Parathyroid adenoma (tissue), 2 donors: Measurements from ENCODE around the gene GLIPR2.
"Not testable (repeated sequence)": the region's sequence is repeated elsewhere in the genome, so short reads cannot be mapped to it uniquely, and the experiment has no call there.

Source experiments
- H2AFZ ChIP-seq: fragments of 300-600 bp; sonication (generic); one replicate; pipeline ENCODE4 v1.7.0; 2017; ENCODE audit warnings: antibody characterized with exemption, mild to moderate bottlenecking
- H3K27ac ChIP-seq: fragments of 300-600 bp; sonication (generic); one replicate; pipeline ENCODE4 v1.7.0; 2017
- H3K27me3 ChIP-seq: fragments of 300-600 bp; sonication (generic); one replicate; pipeline ENCODE4 v1.7.0; 2017; ENCODE audit warnings: low read length; ENCODE audit not compliant: control insufficient read depth, insufficient read depth
- H3K36me3 ChIP-seq: fragments of 300-600 bp; sonication (generic); one replicate; pipeline ENCODE4 v1.7.0; 2017; ENCODE audit warnings: low read length; ENCODE audit not compliant: control insufficient read depth, insufficient read depth
- H3K4me1 ChIP-seq: fragments of 300-600 bp; sonication (generic); one replicate; pipeline ENCODE4 v1.7.0; 2017; ENCODE audit warnings: control low read depth
- H3K4me2 ChIP-seq: fragments of 300-600 bp; sonication (generic); one replicate; pipeline ENCODE4 v1.7.0; 2017; ENCODE audit warnings: low read length
- H3K4me3 ChIP-seq: fragments of 300-600 bp; sonication (generic); one replicate; pipeline ENCODE4 v1.7.0; 2017; ENCODE audit warnings: low read depth, low read length
- H3K79me2 ChIP-seq: fragments of 300-600 bp; sonication (generic); one replicate; pipeline ENCODE4 v1.7.0; 2017; ENCODE audit warnings: control low read depth
- H3K9ac ChIP-seq: fragments of 300-600 bp; sonication (generic); one replicate; pipeline ENCODE4 v1.7.0; 2017; ENCODE audit warnings: mild to moderate bottlenecking
- H3K9me3 ChIP-seq: fragments of 300-600 bp; sonication (generic); one replicate; pipeline ENCODE4 v1.7.0; 2017; ENCODE audit warnings: low read length; ENCODE audit not compliant: control insufficient read depth
- TF ChIP-seq, protein P1 (sequence below): fragments of 300-600 bp; sonication (generic); IDR thresholded peaks from one replicate; pipeline ENCODE4 v1.7.0; 2017; ENCODE audit warnings: antibody characterized with exemption, mild to moderate bottlenecking
- donor health status: primary hyperparathyroidism.

Gene GLIPR2, protein sequence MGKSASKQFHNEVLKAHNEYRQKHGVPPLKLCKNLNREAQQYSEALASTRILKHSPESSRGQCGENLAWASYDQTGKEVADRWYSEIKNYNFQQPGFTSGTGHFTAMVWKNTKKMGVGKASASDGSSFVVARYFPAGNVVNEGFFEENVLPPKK

DNA sequence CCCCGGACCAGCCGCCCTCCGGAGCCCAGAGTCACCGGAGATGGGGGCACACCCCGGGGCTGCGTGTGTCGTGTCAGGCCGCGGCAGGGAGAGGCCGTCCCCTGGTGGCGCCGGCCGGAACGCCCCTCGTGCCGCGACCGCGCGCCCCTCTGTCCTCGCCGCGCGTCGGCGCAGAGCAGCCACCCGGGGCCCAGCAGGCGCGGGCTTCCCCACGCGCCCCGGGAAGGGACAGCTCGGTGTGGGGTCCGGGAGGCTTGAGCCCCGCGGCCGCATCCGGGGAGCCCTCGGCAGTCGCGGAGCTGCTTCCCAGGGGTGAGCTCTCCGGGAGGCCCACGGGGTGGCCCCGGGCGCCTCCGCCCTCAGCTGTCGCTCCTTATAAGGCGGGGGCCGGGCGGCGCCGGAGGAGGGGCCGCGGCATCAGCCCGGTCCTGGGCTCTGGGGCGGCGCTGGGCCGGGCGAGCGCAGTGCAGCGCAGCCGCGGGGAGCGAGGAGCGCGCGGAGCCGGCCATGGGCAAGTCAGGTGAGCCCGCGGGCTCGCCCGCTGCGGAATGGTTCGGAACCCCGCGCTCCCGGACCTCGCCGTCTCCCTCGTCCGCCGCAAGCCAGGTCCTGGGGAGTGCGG is at the start of gene GLIPR2:
Gene GLIPR2, plus strand, starts transcription at position 462 of the 622 bp plus-strand sequence. Its CDS starts 46 bp downstream, at position 508.
- H3K4me2 ChIP-seq, result peak within 1 kb of the TSS; percentile 93
- H3K4me1 ChIP-seq, result no peaks in the 10 kb centered on the region
- H3K9ac ChIP-seq, result no peak within 1 kb of the TSS
- H3K4me3 ChIP-seq, result peak within 1 kb of the TSS; percentile 66
- TF ChIP-seq, protein P1, sequence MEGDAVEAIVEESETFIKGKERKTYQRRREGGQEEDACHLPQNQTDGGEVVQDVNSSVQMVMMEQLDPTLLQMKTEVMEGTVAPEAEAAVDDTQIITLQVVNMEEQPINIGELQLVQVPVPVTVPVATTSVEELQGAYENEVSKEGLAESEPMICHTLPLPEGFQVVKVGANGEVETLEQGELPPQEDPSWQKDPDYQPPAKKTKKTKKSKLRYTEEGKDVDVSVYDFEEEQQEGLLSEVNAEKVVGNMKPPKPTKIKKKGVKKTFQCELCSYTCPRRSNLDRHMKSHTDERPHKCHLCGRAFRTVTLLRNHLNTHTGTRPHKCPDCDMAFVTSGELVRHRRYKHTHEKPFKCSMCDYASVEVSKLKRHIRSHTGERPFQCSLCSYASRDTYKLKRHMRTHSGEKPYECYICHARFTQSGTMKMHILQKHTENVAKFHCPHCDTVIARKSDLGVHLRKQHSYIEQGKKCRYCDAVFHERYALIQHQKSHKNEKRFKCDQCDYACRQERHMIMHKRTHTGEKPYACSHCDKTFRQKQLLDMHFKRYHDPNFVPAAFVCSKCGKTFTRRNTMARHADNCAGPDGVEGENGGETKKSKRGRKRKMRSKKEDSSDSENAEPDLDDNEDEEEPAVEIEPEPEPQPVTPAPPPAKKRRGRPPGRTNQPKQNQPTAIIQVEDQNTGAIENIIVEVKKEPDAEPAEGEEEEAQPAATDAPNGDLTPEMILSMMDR, result no peak
- no peaks in the 10 kb centered on the region for H3K27me3 ChIP-seq
- H3K9me3 ChIP-seq, result no peaks in the 10 kb centered on the region
- H2AFZ ChIP-seq, result peak within 1 kb of the TSS; percentile 79
- no peaks in the 10 kb centered on the region for H3K36me3 ChIP-seq
- no peaks in the 10 kb centered on the region for H3K79me2 ChIP-seq
- H3K27ac ChIP-seq, result no peak within 1 kb of the TSS

DNA sequence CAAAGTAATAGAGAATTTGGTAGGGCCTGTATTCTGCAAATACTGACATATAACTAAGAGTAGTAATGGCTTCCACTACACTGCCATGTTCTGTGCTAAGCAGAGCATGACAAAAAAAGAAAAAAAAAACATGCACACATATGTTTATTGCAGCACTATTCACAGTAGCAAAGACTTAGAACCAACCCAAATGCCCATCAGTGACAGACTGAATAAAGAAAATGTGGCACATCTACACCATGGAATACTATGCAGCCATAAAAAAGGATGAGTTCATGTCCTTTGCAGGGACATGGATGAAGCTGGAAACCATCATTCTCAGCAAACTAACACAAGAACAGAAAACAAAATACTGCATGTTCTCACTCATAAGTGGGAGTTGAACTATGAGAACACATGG is 49.5 kb upstream of the GLIPR2 start:
- H3K4me3 ChIP-seq, H3K9me3 ChIP-seq, H3K27ac ChIP-seq, H3K79me2 ChIP-seq, H3K36me3 ChIP-seq, H3K9ac ChIP-seq, H2AFZ ChIP-seq, H3K4me1 ChIP-seq, H3K4me2 ChIP-seq, H3K27me3 ChIP-seq: not testable (repeated sequence)

GRCh38 chr9:36088020-36088419 is 48.5 kb upstream of the GLIPR2 start:
- H3K9ac ChIP-seq, result no peak overlapping the region
- H2AFZ ChIP-seq, result no peak overlapping the region
- H3K79me2 ChIP-seq, result no peaks in the 10 kb centered on the region
- H3K4me2 ChIP-seq, result no peak overlapping the region
- H3K4me3 ChIP-seq, result no peak overlapping the region
- H3K4me1 ChIP-seq, result no peaks in the 10 kb centered on the region
- TF ChIP-seq, protein P1, result no peak
- no peaks in the 10 kb centered on the region for H3K27me3 ChIP-seq
- no peaks in the 10 kb centered on the region for H3K9me3 ChIP-seq
- H3K36me3 ChIP-seq, result no peaks in the 10 kb centered on the region
- H3K27ac ChIP-seq, result no peak overlapping the region

GRCh38 chr9:36091026-36091953 is 45.2 kb upstream of the GLIPR2 start:
- Histone ChIP-seq H3K4me3 (no peak overlapping the region), H3K9me3 (no peaks in the 10 kb centered on the region), H3K79me2 (no peaks in the 10 kb centered on the region), H3K27me3 (no peaks in the 10 kb centered on the region), H3K9ac (no peak overlapping the region), H3K36me3 (no peaks in the 10 kb centered on the region), H3K4me1 (no peaks in the 10 kb centered on the region), H2AFZ (no peak overlapping the region), H3K4me2 (no peak overlapping the region), H3K27ac (no peak overlapping the region)
- TF ChIP-seq, protein P1, result no peak

- H3K9me3 ChIP-seq, result no peaks in the 10 kb centered on the region
- no peak overlapping the region for H3K27ac ChIP-seq
- H3K4me1 ChIP-seq, result no peaks in the 10 kb centered on the region
- no peaks in the 10 kb centered on the region for H3K36me3 ChIP-seq
- no peaks in the 10 kb centered on the region for H3K79me2 ChIP-seq
- no peaks in the 10 kb centered on the region for H3K27me3 ChIP-seq
- no peak overlapping the region for H2AFZ ChIP-seq
- no peak overlapping the region for H3K4me3 ChIP-seq
- TF ChIP-seq, protein P1, result no peak
- H3K4me2 ChIP-seq, result no peak overlapping the region
- no peak overlapping the region for H3K9ac ChIP-seq
These were observed 44.5 kb upstream of the GLIPR2 start for GRCh38 chr9:36092014-36092413.
